ENCODE data around the gene TSPAN10.

Gene TSPAN10

DNA sequence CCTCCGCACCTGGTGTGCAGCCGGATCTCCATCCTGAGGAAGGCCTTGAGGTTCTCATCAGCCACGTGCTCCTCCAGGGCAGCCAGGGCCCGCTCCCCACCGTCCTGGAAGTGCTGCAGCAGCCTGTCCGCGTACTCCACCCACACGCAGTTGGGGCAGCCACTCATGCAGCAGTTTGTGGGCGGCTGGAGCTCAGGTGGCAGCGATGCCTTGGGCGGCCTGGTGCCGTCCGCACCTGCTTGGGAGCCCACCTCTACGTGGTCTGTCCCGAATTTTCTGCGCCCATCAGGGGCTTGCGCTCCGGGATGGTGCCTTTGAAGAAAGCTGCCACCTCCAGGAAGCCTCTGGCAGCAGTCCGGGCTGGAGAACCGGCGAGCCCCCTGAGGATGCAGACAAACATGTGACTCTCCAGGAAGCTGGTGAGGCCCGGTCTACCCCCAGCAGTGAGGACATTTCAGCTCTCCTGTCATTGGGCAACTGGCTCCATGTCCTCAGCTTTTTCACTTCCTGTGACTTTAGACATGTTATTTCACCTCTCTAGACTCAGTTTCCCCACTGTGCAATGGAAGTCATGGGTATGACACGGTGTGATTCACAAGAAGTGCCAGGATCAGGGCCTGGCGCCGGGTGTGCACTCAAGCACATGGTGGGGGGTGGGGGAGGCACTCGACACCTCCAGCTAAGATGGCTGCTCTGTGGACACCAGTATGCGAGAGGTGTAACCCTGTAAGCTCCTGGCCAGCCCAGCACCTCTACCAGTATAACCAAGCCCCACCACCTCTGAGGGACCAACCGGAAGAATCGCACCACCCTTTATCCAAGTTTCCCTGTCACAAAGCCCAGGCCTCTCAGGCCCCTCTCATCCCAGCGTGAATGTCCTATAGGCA lies 28.5 kb downstream of the TSPAN10 start:
- DNase-seq: peak; percentile 16 to 25 (median 22)

DNA sequence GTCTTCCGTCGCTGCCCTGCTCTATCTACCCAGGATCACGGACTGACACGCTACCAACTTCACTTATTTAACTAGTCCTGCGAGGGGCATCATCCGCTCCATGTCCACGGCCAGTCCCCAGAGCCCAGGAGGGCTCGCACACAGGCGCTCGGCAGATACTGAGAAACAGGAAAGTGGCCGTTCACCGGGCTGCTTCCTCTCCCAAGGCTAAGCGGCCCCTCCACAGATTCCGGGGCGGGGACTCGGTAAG lies 29.0 kb downstream of the TSPAN10 start:
- peak in 1 of 4 experiments; percentile 38 for DNase-seq

DNA sequence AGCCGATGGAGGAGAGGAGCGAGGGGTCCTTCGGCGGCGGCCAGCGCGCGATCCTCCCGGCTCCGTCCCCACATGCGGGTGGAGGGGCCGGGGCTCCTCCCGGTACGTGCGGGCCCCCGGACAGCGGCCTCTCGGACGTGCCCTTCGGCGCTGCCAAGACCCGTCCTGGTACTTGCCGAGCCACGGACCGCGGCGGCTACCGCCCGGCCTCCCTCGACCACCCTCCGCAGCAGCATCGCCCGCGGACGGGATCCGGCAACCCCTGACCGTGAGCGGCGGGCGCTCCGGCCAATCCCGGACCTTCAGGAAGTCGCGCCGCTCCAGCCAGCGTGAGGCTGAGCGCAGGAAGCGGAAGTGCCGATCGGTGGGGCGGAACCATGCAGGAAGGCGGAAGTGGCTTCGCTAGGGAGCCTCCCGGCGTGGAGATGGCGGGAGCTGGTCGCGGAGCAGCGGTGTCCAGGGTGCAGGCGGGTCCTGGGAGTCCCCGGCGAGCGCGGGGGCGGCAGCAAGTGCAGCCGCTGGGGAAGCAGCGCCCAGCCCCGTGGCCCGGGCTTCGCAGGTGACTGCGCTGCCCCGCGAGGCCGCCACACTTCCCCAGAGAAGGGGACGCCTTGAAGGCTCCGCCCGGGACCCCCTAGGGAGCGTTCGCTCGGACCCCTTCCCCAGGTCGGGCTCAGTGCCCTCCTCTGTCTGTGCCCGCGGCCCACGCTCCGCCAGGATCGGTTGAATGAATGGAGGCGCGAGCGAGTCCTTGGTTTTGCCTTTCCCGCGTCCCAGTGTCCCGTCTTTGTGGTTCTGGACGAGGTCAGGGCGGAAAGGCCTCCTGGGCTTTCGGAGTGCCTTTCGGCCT lies 29.6 kb downstream of the TSPAN10 start, which contains the start of the genes CCDC137 and OXLD1:
TSS of gene CCDC137 (plus strand) at position 396 of the 850 bp plus-strand sequence. CDS start at position 426, 30 bp downstream.
TSS of gene OXLD1 (minus strand) at position 264 of the 850 bp plus-strand sequence. CDS start at position 236, 28 bp downstream.
- DNase-seq: peak; percentile 70 to 90 (median 86)

DNA sequence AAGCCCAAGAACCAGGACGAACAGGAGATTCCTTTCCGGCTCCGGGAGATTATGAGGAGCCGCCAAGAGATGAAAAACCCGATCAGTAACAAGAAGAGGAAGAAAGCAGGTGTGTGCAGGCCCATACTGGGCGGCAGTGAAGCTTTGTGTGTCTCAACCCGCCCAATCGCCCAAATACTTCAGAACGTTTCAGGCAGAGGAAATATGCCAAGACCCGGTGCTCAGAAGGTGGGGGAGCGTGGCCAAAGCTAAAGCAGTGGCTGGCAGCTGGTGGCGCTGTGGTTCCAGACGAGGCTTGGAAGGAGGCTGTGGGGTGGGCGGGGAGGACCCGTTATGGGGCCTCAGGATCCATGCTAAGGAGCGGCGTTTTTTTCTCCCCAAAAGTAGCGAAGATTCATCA lies 30.8 kb downstream of the TSPAN10 start:
- DNase-seq: no peak

DNA sequence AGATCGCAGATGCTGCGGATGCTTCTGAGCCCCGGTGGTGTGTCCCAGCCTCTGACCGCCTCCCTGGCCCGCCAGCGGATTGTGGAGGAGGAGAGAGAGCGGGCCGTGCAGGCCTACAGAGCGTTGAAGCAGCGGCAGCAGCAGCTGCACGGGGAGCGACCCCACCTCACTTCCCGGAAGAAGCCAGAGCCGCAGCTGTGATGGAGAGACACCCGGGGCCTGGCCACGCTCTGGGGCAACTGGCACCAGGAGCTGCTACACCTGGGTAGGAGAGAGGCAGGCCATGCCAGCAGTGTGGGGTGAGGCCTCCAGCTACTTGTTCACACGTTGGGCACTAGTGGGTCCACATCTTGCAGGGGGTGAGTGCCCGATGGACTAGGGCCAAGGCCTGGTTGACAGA lies 35.5 kb downstream of the TSPAN10 start:
- DNase-seq: no peak

DNA sequence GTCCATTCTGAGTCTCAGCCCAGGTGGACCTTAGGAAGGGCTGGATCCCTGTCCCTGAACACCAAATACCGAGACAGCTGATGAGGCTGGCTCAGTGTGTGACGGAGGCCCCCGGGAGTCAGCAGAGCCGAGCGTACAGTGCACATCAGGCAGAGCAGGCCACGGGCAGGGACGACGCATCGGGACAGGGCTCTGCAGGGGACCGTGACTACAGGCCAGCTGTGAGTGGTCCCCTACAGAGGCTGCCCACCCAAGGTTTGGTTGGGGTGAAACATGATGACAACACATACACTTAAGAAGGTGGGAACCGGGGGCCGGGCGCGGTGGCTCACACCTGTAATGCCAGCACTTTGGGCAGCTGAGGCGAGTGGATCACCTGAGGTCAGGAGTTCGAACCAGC lies 36.0 kb downstream of the TSPAN10 start:
- DNase-seq: no peak

DNA sequence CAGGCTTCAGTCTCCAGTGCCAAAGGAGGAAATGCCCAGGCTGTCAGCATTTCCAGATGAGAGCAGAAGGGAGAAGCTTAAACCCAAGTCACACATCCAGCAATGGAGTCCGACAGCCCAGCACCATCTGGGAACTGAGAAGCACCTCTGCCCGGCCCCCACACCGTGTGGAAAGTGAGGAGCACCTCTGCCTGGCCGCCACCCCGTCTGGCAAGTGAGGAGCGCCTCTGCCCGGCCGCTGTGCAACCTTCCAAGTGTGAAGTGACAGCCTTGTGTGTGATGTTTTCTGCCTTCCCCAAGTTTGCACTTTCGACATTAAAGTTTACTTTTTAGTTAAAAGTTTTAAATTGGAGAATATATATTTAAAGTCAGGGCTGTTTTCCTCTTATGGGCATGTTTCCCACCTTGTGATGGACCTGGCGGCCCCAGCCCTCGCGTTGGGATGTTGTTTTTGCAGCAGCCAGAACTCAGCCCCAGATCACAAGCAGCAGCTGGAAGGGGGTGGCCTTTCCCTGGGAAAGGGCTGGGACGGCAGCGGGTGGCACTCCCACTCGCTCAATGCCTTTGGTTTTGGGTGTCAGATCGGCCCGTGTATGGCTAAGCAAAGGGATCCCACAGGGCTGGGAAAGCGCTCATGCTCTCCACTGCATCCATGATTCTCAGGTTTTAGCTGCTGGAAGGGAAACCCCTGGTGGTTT lies 36.7 kb downstream of the TSPAN10 start:
- no peak for DNase-seq

DNA sequence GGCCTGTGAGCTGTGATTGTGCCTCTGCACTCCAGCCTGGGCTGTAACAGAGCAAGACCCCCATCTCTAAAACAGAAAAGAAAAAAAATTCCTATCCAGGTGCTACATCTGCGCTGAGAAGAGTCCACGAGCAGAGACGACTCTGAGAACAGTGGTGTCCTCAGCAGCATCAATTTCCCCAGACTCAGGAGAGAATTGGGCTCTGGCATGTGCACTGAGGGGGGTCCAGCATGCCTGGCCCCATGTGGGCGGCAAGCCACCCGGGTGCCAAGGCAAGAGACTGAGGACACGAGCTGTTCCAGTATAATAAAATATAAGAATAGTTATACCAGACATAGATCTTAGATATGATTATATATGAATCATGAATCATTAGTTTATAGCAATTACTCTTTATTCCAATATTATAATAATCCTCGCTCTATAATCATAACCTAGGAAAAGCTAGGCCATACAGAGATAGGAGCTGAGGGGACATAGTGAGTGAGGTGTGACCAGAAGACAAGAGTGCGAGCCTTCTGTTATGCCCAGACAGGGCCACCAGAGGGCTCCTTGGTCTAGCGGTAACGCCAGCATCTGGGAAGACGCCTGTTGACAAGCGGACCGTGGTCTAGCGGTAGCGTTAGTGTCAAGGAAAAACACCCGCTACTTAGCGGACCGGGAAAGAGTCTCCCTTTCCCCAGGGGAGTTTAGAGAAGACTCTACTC lies 38.7 kb downstream of the TSPAN10 start:
- DNase-seq: peak in 1 of 4 experiments; percentile 16

DNA sequence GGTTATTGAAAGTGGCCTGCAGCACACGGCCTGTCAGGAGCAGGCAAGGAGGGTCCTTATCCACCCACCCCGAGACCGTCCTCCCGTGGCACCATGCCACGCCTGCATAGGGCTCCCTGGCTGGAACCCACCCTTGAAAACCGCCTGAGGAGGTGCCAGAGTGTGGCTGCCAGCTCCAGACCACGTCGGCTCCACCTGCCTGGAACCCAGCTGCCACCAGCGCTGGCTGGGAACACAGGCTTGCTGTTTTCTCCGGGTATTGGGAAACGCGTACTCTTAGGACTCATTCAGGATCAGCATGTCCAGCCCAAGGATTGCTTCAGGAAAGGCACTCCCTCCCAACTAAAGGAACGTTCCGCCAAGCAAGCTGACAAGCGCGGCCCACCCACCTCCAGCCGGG lies 39.9 kb downstream of the TSPAN10 start:
- no peak for DNase-seq

DNA sequence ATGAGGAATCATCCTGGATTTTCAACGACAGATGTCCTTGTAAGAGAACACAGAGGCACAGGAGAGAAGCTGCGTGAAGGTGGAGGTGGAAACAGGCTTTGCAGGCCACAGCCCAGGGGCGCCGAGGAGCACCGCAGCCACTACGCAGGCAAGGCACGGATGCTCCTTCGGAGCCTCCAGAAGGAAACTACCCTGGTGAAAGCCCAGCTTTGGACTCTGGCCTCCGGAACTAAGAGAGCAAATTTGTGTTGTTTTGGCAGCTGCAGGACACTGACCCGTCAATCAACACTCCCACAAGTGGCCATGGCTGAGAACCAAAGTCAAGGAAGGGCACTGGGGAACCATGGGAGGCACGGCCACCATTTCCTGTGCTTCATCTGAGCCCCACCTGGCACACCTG lies 43.2 kb downstream of the TSPAN10 start:
- DNase-seq: no peak

DNA sequence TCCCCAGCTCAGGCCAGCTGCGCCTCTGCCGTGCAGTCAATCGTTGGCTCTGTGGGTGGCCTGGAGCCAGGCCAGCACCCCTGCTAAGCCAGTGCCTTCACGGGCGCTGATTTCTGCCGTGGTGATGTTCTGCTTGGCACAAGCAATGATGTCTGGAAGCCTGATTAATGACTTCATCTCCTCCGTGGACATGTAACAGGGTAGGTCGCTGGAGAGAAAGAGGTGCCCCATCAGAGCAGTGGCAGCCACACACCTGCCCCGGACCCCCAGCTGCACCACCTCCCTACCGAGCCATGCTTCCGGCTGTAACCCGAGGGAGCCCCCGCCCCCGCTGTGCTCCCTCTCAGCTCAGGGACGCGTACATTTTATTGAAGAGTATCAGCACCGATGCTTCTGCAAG lies 44.7 kb downstream of the TSPAN10 start:
- DNase-seq: no peak

DNA sequence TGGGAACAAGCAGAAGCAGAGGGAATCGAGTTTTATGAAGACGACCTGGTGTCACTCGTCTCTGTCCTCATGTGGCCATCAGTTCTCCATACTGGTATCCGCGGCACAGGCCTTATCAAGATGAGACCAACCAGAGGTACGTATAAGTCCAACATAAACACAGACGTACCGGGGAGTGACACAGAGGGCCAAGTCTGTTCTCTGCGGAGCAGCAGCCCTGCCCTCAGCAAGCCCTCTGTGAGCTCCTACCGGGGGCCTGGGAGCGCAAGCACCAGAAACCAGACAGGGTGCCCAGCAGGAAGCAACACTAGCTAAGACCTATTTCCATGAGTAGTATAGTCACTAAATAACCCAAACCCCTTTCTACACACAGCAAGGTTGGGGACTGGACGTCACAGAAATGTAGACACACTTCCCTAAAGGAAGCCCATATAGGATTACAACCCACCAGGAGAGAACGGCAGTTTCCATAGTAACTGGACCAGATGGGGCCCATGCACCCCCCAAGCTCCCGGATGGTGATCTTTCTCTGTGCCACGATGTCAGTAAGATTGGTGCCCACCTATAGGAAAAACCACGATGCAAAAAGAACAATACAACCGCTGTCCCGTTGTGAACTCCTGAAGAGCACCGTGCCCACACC lies 45.7 kb downstream of the TSPAN10 start:
- DNase-seq: no peak

DNA sequence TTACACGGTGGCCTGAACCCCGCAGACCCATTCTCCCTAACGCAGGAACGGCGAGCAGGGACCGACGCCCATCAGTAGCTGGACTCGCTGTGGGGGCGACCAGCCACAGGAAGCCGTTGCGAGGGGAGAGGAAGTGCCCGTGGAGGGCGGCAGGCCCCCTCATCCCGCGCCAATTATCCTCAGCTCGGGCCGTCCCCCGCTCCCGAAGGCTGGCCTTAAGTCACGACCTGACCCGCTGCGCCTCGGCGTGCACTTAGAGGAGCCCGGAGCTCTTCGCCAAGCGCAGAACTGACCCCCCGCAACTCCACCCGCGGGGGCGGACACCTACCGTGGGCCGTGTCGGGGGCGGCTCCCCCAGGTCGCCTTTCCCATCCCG lies 46.2 kb downstream of the TSPAN10 start:
- no peak for DNase-seq

DNA sequence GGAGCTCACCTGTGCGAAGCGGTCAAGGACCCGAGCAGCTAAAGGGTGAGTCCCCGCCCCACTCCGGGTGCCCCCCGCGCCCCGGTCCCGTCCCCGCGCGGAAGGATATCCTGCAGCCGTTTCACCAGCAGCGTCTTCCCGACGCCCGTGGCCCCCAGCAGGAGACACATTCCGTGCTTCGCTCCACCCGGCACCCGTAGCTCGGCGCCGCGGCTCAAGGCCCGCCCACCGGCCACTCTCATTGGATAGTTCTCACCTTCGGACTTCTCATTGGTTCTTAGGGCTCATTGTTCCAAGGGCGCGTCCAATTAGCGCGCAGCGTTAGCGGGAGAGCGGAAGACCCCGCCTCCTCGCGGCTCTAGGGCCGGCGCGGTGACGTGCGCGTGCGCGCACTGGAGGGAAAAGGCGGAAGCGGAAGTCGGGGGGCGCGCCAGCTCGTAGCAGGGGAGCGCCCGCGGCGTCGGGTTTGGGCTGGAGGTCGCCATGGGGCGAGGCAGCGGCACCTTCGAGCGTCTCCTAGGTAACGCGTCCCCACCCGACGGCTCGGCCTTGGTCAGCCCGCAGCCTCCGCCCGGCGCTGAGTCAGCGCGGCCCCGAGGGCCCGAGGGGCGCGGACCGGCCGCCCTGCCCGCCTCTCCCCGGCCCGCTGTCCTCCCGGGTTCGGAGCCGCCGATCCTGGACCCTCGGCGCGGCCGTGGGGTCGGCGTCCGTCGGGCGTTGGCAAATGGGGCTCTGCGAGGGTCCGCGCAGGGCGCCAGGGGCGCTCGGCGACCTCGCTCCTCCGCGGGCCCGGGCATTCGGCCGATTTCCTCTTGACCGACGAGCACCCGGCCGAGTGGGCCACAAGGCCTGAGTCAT lies 46.8 kb downstream of the TSPAN10 start, which contains the start of the genes ARL16 and HGS:
TSS of gene ARL16 (minus strand) at position 214 of the 858 bp plus-strand sequence. CDS start at position 170, 44 bp downstream.
TSS of gene HGS (plus strand) at position 428 of the 858 bp plus-strand sequence. CDS start at position 484, 56 bp downstream.
- DNase-seq: peak; percentile 93 to 97 (median 94)

DNA sequence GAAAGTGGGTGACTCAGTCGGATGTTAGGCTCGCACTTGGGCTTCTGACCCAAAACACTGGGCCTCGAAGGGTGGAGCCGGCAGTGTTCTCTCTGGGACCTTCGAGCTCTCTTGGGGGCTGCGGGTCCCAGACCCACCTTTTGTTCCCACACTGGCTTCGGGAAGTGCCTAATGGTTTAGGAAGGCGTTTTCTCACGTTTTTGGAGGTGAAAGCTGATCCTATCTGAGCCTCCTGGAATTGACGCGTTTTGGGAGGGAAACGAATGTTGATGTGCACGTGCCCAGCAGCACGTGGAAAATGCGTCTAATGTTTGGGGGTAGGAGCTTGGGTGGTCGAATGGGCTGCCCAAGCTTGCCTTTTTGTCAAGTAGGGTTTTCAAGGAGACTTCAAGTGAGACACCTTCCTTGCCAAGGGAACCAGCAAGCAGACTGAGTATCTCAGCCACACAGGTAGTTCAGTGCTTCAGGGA lies 47.5 kb downstream of the TSPAN10 start:
- DNase-seq: no peak

DNA sequence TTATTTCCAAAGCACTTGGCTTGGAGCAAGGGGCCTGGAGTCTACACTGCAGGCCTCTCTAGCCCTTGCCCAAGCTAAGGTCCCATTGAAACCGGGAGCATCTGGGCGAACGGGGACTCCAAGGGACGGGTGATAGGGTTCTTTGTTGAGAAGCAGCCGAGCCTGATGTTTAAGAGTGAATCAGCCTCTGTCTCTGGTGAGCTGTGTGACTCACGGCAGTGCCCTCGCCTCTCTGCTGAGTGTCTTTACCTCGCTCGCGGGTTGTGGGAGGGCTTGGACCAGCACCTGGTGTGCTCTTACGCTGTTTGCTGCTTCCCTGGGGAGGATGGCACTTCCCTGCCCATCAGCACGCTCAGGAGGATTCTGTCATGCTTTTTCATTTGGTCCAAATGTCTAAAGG lies 48.1 kb downstream of the TSPAN10 start:
- no peak for DNase-seq

DNA sequence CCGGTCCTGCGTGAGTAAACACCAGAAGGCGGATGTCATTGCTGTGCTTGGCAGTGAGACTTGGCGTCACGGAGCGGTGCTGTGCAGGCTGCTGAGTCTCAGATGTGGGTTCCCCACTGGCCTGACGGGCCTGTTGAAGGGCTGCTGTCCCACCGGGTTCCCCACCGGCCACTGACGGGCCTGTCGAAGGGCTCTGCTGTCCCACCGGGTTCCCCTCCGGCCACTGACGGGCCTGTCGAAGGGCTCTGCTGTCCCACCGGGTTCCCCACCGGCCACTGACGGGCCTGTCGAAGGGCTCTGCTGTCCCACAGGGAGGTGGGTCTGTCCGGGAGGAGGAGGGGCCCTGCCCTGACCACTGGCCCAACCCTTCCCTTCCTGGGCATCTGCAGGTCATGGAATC lies 49.6 kb downstream of the TSPAN10 start:
- no peak for DNase-seq

DNA sequence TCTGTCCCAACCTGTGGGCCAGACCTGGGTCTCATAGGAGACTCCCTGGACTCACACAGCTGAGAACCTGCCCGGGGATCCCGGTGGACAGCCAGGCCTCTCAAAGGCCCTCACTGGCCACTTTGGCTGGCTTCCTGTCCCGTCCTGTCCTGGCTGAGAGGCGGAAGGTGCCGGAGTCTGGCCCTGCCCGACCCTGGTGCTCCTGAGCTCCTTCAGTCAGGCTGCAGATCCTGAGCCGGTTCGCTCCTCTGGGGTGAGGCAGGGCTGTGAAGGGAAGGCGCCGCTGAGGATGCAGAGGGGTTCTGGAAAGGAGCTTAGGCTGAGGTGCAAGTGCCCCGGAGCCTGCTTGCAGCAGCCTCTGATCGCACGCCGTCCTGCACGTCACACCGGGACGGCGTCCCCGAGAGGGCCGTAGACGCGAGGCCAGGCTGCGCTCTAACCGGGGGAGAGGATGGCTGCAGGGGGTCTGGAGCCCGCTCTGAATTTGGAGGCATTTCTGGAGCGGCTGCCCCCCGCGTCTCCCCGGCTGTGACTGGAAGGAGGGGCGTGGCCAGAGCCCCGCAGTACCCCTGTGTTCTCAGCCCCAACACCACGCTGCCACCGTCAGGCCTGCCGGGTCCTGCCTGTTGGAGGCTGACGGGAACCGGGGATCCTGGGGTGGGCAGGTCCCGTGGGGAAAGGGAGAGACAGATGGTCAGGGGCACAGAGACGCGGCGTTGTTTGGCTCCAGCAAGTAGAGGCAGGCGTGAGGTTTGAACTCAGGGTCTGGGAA lies 51.0 kb downstream of the TSPAN10 start:
- DNase-seq: no peak

DNA sequence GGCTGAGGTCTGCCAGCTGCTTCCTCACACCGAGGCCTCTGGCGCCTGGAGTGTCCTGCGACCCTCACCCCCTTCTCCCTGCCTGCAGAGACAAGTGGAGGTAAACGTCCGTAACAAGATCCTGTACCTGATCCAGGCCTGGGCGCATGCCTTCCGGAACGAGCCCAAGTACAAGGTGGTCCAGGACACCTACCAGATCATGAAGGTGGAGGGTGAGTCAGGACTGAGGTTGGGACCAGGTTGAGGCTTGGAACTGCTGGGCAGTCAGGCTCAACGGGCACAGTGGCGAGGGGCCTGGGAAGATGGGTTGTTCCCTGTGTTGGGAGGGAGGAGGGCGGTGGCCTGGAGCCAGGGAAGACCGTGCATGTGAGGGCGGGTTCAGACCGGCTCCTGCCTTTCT lies 51.6 kb downstream of the TSPAN10 start:
- DNase-seq: no peak

DNA sequence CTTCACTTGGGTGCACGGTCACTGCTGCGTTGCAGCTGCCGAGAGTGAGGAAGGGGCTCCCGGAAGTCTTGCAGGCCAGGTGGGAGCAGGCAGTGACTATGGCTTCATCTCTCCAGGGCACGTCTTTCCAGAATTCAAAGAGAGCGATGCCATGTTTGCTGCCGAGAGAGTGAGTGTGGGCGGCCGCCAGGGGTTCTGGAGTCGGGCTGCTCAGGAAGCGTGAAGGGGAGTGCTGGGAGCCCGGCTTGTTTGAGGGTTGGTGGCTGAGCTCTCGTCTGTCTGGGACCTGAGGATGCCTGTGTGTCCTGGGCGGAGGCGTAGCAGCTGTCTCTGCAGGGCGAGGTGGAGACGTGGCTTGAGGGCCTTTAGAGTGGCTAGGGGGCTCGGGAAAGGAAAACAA lies 53.1 kb downstream of the TSPAN10 start:
- DNase-seq: no peak
